AG10803 (cell line): Measurements from ENCODE around the gene PTH.

ENCODE experiments used
- DNase-seq: peaks from one replicate; pipeline ENCODE4 v3.0.0; 2010; ENCODE audit warnings: low read depth
- H3K4me3 ChIP-seq: 2 replicates; pipeline ENCODE4 v1.5.1; 2011; ENCODE audit warnings: mild to moderate bottlenecking, low read length, control low read depth
- TF ChIP-seq, protein P1 (sequence below): conservative IDR thresholded peaks from 2 replicates; pipeline ENCODE4 v1.5.1; 2011; ENCODE audit warnings: mild to moderate bottlenecking, low read length, control low read depth, inconsistent platforms

Gene PTH

DNA sequence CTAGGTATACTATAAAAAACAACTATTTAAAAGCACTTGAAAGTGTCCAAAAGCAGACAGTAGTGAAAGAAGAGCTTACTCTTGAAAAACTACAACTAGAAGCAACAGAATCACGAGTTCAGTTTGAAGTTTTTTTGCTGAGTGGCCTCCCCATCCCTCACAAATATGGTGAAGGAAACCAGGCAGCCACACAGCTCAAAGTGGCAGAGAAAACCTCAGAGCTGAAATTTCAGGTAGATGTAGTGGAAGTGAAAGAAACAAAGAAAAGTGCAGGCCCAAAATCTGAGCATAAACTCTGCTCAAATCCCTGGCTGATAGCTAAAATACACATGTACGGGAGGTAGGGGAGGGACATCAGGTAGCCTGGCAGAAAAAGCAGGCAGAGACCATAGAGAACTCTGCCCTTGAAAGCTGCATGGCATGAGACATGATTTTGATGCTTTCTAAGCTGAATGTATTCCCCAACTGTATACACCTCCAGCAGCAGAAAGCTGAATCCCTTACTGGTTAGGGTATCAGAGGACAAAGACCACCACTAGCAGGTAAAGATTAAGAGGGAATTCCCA lies 44.9 kb downstream of the PTH start:
- DNase-seq: no peak
- TF ChIP-seq, protein P1, sequence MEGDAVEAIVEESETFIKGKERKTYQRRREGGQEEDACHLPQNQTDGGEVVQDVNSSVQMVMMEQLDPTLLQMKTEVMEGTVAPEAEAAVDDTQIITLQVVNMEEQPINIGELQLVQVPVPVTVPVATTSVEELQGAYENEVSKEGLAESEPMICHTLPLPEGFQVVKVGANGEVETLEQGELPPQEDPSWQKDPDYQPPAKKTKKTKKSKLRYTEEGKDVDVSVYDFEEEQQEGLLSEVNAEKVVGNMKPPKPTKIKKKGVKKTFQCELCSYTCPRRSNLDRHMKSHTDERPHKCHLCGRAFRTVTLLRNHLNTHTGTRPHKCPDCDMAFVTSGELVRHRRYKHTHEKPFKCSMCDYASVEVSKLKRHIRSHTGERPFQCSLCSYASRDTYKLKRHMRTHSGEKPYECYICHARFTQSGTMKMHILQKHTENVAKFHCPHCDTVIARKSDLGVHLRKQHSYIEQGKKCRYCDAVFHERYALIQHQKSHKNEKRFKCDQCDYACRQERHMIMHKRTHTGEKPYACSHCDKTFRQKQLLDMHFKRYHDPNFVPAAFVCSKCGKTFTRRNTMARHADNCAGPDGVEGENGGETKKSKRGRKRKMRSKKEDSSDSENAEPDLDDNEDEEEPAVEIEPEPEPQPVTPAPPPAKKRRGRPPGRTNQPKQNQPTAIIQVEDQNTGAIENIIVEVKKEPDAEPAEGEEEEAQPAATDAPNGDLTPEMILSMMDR: no peak
- no peak overlapping the region for H3K4me3 ChIP-seq

DNA sequence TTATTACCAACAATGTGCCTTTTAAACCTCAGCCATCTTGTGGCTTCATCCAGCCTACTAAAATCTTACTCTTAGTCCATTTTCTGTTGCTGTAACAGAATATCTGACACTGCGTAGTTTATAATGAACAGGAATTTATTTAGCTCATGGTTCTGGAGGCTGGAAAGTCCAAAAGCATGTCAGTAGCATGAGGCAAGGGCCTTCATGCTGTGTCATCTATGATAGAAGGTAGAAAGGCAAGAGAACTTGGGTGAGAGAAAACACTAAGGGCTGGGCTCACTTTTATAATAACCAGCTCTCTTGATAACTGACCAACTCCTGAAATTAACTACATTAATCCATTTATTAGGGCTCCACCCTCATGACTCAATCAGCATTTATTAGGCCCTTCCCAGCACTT lies 46.3 kb downstream of the PTH start:
- DNase-seq: no peak
- no peak overlapping the region for H3K4me3 ChIP-seq
- TF ChIP-seq, protein P1: no peak

DNA sequence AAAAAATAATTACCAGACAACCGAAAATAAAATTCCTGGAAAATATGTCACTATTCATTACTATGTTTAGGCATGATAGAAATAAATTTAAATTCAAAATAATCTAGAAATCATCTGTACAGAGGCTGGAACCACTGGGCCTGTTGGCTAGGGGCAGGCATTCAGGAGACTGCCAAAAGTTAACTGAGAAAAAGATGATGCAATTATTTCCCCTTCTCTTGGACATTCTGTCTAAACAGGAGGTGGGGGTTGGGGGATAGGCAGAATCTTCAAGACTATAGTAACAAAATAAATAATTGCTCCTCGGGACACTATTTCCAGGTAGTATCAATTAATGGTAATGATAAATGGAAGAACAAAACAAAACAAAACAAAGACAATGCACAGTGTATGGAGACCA lies 46.9 kb downstream of the PTH start:
- TF ChIP-seq, protein P1: no peak
- H3K4me3 ChIP-seq: no peak overlapping the region
- DNase-seq: peak; percentile 63

DNA sequence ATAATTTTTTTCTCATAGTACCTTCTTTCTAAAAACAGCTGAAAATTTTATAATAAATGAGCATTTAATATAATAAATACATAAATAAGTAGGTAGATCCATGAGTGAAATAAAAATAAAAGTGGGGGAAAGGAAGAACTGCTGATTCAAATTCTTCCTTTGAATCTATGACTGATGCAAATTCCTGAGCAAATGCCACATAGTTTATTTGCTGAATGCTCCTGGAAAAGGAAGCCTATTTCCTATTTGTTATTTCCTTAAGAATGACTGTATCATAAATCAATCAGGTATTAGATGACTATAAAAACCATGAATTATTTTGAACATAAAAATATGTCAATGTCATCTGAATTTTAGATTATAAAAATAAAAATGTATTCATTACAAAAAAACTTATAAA lies 49.4 kb downstream of the PTH start:
- peak; percentile 61 for DNase-seq
- TF ChIP-seq, protein P1: no peak
- H3K4me3 ChIP-seq: no peak overlapping the region

DNA sequence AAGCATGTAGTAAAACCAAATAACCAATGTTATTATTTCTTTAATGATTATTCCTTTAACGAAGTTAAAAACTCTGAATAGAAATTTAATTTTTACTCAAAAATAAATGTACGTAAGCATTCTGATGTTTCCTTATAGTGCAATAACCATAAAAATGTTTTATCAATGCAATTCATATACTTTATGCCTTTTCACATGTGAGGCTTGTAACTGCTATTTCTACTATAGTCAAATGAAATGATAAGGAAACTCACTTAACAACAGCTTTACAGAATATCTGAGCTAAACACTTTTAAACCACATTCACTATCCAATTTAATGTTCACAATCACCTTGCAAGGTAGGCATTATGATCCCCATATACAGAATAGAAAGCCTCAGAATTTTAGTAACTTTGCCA lies 50.2 kb downstream of the PTH start:
- TF ChIP-seq, protein P1: no peak
- no peak overlapping the region for H3K4me3 ChIP-seq
- no peak for DNase-seq
